ENCODE data around the gene KIF2C. TPM values are rescaled to one million over a fixed set of nuclear protein-coding genes. Genes with fewer than 3 reads are reported as not detected.
"Not testable (repeated sequence)": the region's sequence is repeated elsewhere in the genome, so short reads cannot be mapped to it uniquely, and the experiment has no call there.

KIF2C gene
- total and polyA plus RNA-seq, 2 of the 4 experiments (the other 2 are of a cell fraction): 31.6 to 45.0 TPM

GRCh38 chr1:44766421-44766820, 26.8 kb downstream of the KIF2C start:
- H3K14ac ChIP-seq (replicated peaks; ENCODE audit: low read depth, low read length); H2BK20ac ChIP-seq (ENCODE audit: low read depth, low read length); H3K23ac ChIP-seq (ENCODE audit: low read depth, low read length); in situ Hi-C loops (cut with MboI; ENCODE audit: low sequenced_read_pairs); H3K18ac ChIP-seq (ENCODE audit: low read depth, low read length); H2BK120ac ChIP-seq (ENCODE audit: low read depth, low read length); H4K91ac ChIP-seq (ENCODE audit: insufficient read depth, low read depth, low read length); ATAC-seq (ENCODE audit: low read depth); H3K9ac ChIP-seq (ENCODE audit: low read depth, low read length); H4K8ac ChIP-seq (ENCODE audit: low read depth in 2 of 2, low read length in 2 of 2); intact Hi-C loops (cut with micrococcal nuclease); H2BK15ac ChIP-seq (ENCODE audit: low read depth, low read length); H2AK9ac ChIP-seq (replicated peaks; ENCODE audit: low read depth, low read length, poor library complexity); H4K5ac ChIP-seq (ENCODE audit: low read depth, low read length); POLR2A ChIA-PET (ENCODE audit: unreplicated experiment); H3K9me1 ChIP-seq (ENCODE audit: insufficient read depth, low read length); DNase-seq; H3K4me3 ChIP-seq (ENCODE audit: insufficient read depth, low read depth, low read length); H4K20me1 ChIP-seq (ENCODE audit: insufficient read depth, low read length); H3K79me1 ChIP-seq (ENCODE audit: low read depth in 1 of 2, low read length in 2 of 2); H2BK5ac ChIP-seq (ENCODE audit: low read depth, low read length, poor library complexity, severe bottlenecking); H3K27me3 ChIP-seq (ENCODE audit: control insufficient read depth, insufficient read depth, low read length); H2AK5ac ChIP-seq (ENCODE audit: low read depth, low read length); BruUV-seq (replicated peaks); H3K4me2 ChIP-seq (ENCODE audit: low read depth, low read length); dilution Hi-C loops (cut with HindIII; ENCODE audit: low sequenced_read_pairs, unreplicated experiment); H3K27ac ChIP-seq (ENCODE audit: insufficient read depth, low read length); H3K4me1 ChIP-seq (ENCODE audit: control insufficient read depth, insufficient read depth, low read length); H3K9me3 ChIP-seq (ENCODE audit: control insufficient read depth, insufficient read depth, low read length); H3K56ac ChIP-seq (ENCODE audit: extremely low read depth, insufficient read depth, low read length); H3K4ac ChIP-seq (ENCODE audit: low read depth, low read length): not testable (repeated sequence)
- Histone ChIP-seq H2AFZ (replicated peaks; ENCODE audit: low read length, poor library complexity) (peak overlapping the region; percentile 21), H3K36me3 (ENCODE audit: control insufficient read depth, insufficient read depth, low read length) (peaks cover 25% of the 10 kb centered on the region)
- CTCF ChIA-PET: interaction anchor here (0.6 kb wide), 1 partner anchor 36 kb away, joined by 3 read pairs; no protein-coding TSS in a partner anchor
- WGBS, 2 experiments (ENCODE audit: extremely low coverage in 2 of 2, insufficient read length in 1 of 2): 96% methylated on average over 3 of the region's 6 CpGs; no CpG with 5 or more reads in 1 of the 2 experiments

Measured in IMR-90 (cell line).